ENCODE results near the gene TICRR. TPM values are rescaled to one million over a fixed set of nuclear protein-coding genes. Genes with fewer than 3 reads are reported as not detected.

Gene TICRR
- total and polyA plus RNA-seq, 4 donors, result under 0.01 to 7.3 (median 0.15) TPM

DNA sequence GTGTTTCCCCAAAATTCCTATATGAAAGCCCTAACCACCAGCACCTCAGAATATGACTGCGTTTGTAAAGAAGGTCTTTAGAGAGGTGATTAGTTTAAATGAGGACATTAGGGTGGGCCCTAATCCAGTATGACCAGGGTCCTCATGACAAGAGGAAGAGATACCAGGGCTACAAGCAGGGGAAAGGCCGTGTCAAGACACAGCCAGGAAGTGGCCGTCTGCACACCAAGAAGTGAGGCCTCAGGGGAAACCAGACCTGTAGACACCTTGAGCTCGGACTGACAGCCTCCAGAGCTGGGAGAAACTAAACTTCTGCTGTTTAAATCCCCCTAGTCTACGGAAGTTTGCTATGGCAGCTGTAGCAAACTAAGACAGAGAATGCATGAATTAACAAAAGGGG is 65.8 kb downstream of the TICRR start:
- peaks cover 0 to 4% (median 0%) of the 10 kb centered on the region in 4 donors for H3K4me1 ChIP-seq (ENCODE audit: control insufficient read depth in 4 of 4, insufficient read depth in 4 of 4, low read length in 3 of 4)
- H3K27ac ChIP-seq (ENCODE audit: low read depth in 1 of 2, low read length in 2 of 2), result no peak overlapping the region
- no peaks in the 10 kb centered on the region for H3K27me3 ChIP-seq (ENCODE audit: control insufficient read depth in 4 of 4, insufficient read depth in 4 of 4, low read length in 3 of 4)
- WGBS, result 88% methylated on average over 5 of the region's 5 CpGs
- no peaks in the 10 kb centered on the region for H3K9me3 ChIP-seq (ENCODE audit: control insufficient read depth in 4 of 4, low read length in 3 of 4)
- no peaks in the 10 kb centered on the region for H3K36me3 ChIP-seq (ENCODE audit: control insufficient read depth in 4 of 4, insufficient read depth in 3 of 4, low read depth in 1 of 4, low read length in 3 of 4)
- no peak for DNase-seq (ENCODE audit: low spot score)
- H3K4me3 ChIP-seq (ENCODE audit: low read depth in 1 of 3, low read length in 3 of 3), result no peak overlapping the region
- H3K9ac ChIP-seq (ENCODE audit: low read depth in 1 of 2, low read length in 2 of 2), result no peak overlapping the region
- no peak for TF ChIP-seq HNF4G (IDR thresholded peaks at IDR 0.05)
- TF ChIP-seq FOXA2 (IDR thresholded peaks at IDR 0.05), result no peak
- no peak for TF ChIP-seq EGR1 (IDR thresholded peaks at IDR 0.05; ENCODE audit: low read depth in 2 of 2)
- TF ChIP-seq, protein P1, sequence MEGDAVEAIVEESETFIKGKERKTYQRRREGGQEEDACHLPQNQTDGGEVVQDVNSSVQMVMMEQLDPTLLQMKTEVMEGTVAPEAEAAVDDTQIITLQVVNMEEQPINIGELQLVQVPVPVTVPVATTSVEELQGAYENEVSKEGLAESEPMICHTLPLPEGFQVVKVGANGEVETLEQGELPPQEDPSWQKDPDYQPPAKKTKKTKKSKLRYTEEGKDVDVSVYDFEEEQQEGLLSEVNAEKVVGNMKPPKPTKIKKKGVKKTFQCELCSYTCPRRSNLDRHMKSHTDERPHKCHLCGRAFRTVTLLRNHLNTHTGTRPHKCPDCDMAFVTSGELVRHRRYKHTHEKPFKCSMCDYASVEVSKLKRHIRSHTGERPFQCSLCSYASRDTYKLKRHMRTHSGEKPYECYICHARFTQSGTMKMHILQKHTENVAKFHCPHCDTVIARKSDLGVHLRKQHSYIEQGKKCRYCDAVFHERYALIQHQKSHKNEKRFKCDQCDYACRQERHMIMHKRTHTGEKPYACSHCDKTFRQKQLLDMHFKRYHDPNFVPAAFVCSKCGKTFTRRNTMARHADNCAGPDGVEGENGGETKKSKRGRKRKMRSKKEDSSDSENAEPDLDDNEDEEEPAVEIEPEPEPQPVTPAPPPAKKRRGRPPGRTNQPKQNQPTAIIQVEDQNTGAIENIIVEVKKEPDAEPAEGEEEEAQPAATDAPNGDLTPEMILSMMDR (IDR thresholded peaks at IDR 0.05; ENCODE audit: low read depth, low read length, missing input control), result no peak
- no peak for TF ChIP-seq HNF4A (conservative IDR thresholded peaks at IDR 0.05)
- TF ChIP-seq TAF1 (conservative IDR thresholded peaks at IDR 0.05), result no peak
- TF ChIP-seq MAX (IDR thresholded peaks at IDR 0.05), result no peak
- TF ChIP-seq JUND (IDR thresholded peaks at IDR 0.05), result no peak
- no peak for TF ChIP-seq SP1 (IDR thresholded peaks at IDR 0.05)
- no peak for TF ChIP-seq YY1 (IDR thresholded peaks at IDR 0.05)

DNA sequence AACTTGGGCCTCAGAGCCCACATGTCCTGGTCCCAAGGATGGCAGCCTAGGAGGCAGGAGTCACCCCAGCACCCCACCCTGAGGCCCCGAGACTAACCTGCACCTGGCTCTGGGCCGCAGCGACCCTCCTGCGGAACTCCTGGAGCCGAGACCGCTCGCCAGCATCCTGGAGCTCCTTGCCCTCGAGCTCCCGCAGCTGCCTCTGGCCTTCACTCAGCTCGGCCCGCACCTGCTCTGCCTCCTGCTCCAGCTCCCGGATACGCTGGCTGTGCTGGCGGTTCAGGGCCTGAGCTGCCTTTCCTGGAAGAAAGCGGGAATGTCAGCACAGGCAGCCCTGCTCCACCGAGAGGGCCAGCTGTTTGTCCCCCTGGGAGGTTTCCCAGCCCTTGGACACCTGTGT is 66.8 kb downstream of the TICRR start:
- Histone ChIP-seq H3K27ac (ENCODE audit: low read depth in 1 of 2, low read length in 2 of 2) (no peak overlapping the region), H3K36me3 (ENCODE audit: control insufficient read depth in 4 of 4, insufficient read depth in 3 of 4, low read depth in 1 of 4, low read length in 3 of 4) (no peaks in the 10 kb centered on the region), H3K27me3 (ENCODE audit: control insufficient read depth in 4 of 4, insufficient read depth in 4 of 4, low read length in 3 of 4) (no peaks in the 10 kb centered on the region), H3K9ac (ENCODE audit: low read depth in 1 of 2, low read length in 2 of 2) (no peak overlapping the region), H3K9me3 (ENCODE audit: control insufficient read depth in 4 of 4, low read length in 3 of 4) (no peaks in the 10 kb centered on the region), H3K4me1 (ENCODE audit: control insufficient read depth in 4 of 4, insufficient read depth in 4 of 4, low read length in 3 of 4) (peaks cover 0 to 4% (median 2%) of the 10 kb centered on the region in 4 donors), H3K4me3 (ENCODE audit: low read depth in 1 of 3, low read length in 3 of 3) (no peak overlapping the region)
- 86% methylated on average over 16 of the region's 16 CpGs for whole genome bisulfite sequencing
- no peak for DNase-seq (ENCODE audit: low spot score)
- TF ChIP-seq, protein P1 (IDR thresholded peaks at IDR 0.05; ENCODE audit: low read depth, low read length, missing input control), result no peak
- TF ChIP-seq GABPA (IDR thresholded peaks at IDR 0.05 in 1 of 2, conservative IDR thresholded peaks at IDR 0.05 in 1 of 2) (no peak), NR2F2 (IDR thresholded peaks at IDR 0.05) (no peak), FOXA1 (IDR thresholded peaks at IDR 0.05) (no peak), SP1 (IDR thresholded peaks at IDR 0.05) (no peak), RXRA (IDR thresholded peaks at IDR 0.05) (no peak), MAX (IDR thresholded peaks at IDR 0.05) (no peak), ATF3 (IDR thresholded peaks at IDR 0.05) (no peak), RAD21 (IDR thresholded peaks at IDR 0.05) (no peak), TAF1 (conservative IDR thresholded peaks at IDR 0.05) (no peak), HNF4A (conservative IDR thresholded peaks at IDR 0.05) (no peak), JUND (IDR thresholded peaks at IDR 0.05) (no peak), ZBTB33 (IDR thresholded peaks at IDR 0.05) (no peak), YY1 (IDR thresholded peaks at IDR 0.05) (no peak), EGR1 (IDR thresholded peaks at IDR 0.05; ENCODE audit: low read depth in 2 of 2) (no peak)
- TF ChIP-seq, protein P2, sequence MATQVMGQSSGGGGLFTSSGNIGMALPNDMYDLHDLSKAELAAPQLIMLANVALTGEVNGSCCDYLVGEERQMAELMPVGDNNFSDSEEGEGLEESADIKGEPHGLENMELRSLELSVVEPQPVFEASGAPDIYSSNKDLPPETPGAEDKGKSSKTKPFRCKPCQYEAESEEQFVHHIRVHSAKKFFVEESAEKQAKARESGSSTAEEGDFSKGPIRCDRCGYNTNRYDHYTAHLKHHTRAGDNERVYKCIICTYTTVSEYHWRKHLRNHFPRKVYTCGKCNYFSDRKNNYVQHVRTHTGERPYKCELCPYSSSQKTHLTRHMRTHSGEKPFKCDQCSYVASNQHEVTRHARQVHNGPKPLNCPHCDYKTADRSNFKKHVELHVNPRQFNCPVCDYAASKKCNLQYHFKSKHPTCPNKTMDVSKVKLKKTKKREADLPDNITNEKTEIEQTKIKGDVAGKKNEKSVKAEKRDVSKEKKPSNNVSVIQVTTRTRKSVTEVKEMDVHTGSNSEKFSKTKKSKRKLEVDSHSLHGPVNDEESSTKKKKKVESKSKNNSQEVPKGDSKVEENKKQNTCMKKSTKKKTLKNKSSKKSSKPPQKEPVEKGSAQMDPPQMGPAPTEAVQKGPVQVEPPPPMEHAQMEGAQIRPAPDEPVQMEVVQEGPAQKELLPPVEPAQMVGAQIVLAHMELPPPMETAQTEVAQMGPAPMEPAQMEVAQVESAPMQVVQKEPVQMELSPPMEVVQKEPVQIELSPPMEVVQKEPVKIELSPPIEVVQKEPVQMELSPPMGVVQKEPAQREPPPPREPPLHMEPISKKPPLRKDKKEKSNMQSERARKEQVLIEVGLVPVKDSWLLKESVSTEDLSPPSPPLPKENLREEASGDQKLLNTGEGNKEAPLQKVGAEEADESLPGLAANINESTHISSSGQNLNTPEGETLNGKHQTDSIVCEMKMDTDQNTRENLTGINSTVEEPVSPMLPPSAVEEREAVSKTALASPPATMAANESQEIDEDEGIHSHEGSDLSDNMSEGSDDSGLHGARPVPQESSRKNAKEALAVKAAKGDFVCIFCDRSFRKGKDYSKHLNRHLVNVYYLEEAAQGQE (IDR thresholded peaks at IDR 0.05), result no peak

Data from liver (tissue), 9 donors.